HepG2 (cell line): ENCODE results near the gene FKBP1A. TPM values are rescaled to one million over a fixed set of nuclear protein-coding genes. Genes with fewer than 3 reads are reported as not detected.

Experiments used
- ELF4 ChIP-seq: sonication (generic); formaldehyde crosslinking; IDR thresholded peaks from 2 replicates; pipeline ENCODE4 v1.5.0; 2020; ENCODE audit warnings: missing genetic modification reagents, mild to moderate bottlenecking, moderate library complexity, borderline replicate concordance
- HCFC1 ChIP-seq: fragments of 150-350 bp; IDR thresholded peaks from 2 replicates; pipeline ENCODE4 v1.6.1; 2014; ENCODE audit warnings: low read depth, low read length
- HMGXB4 ChIP-seq, 2 experiments: sonication (generic) in 1 of 2; formaldehyde crosslinking in 1 of 2; IDR thresholded peaks; 2 replicates each; pipeline versions ENCODE4 v1.4.0 to v1.6.1; 2018 to 2020; ENCODE audit warnings: missing genetic modification reagents in 2 of 2, borderline replicate concordance in 1 of 2, low read depth in 1 of 2, mild to moderate bottlenecking in 1 of 2, missing biosample characterization in 1 of 2
- KDM1A ChIP-seq: IDR thresholded peaks from 2 replicates; pipeline ENCODE4 v1.6.1; 2016; ENCODE audit warnings: missing compliant biosample characterization
- KDM5B ChIP-seq: sonication (generic); formaldehyde crosslinking; IDR thresholded peaks from 2 replicates; pipeline ENCODE4 v1.4.0; 2020; ENCODE audit warnings: missing genetic modification reagents, mild to moderate bottlenecking, borderline replicate concordance
- KMT2B ChIP-seq: IDR thresholded peaks from 2 replicates; pipeline ENCODE4 v1.6.1; 2016; ENCODE audit warnings: missing genetic modification reagents, missing compliant biosample characterization
- MAFK ChIP-seq, 2 experiments: IDR thresholded peaks in 1 of 2; conservative IDR thresholded peaks in 1 of 2; 2 replicates each; pipeline ENCODE4 v1.6.1; 2011; ENCODE audit warnings: improper control_type of control experiment in 2 of 2, low read length in 2 of 2
- MTERF4 ChIP-seq: sonication (generic); formaldehyde crosslinking; IDR thresholded peaks from 2 replicates; pipeline ENCODE4 v1.8.0; 2023; ENCODE audit warnings: mild to moderate bottlenecking, missing genetic modification reagents
- MTF2 ChIP-seq: sonication (generic); formaldehyde crosslinking; IDR thresholded peaks from 2 replicates; pipeline ENCODE4 v1.5.0; 2020; ENCODE audit warnings: missing genetic modification reagents, borderline replicate concordance
- SALL2 ChIP-seq: sonication (generic); formaldehyde crosslinking; IDR thresholded peaks from 2 replicates; pipeline ENCODE4 v1.8.1; 2023; ENCODE audit warnings: mild to moderate bottlenecking, missing genetic modification reagents, inconsistent platforms
- YEATS2 ChIP-seq: sonication (generic); formaldehyde crosslinking; IDR thresholded peaks from 2 replicates; pipeline ENCODE4 v1.4.0; 2020; ENCODE audit warnings: missing genetic modification reagents, borderline replicate concordance
- ZBTB46 ChIP-seq: sonication (generic); formaldehyde crosslinking; IDR thresholded peaks from 2 replicates; pipeline ENCODE4 v1.4.0; 2020; ENCODE audit warnings: mild to moderate bottlenecking, missing genetic modification reagents, borderline replicate concordance
- ZBTB49 ChIP-seq: sonication (generic); formaldehyde crosslinking; IDR thresholded peaks from 2 replicates; pipeline ENCODE4 v1.4.0; 2020; ENCODE audit warnings: missing genetic modification reagents, borderline replicate concordance
- ZFP36L2 ChIP-seq: sonication (generic); formaldehyde crosslinking; IDR thresholded peaks from 2 replicates; pipeline ENCODE4 v1.4.0; 2020; ENCODE audit warnings: missing genetic modification reagents
- ZNF33B ChIP-seq: sonication (generic); formaldehyde crosslinking; IDR thresholded peaks from 2 replicates; pipeline ENCODE4 v1.5.1; 2020; ENCODE audit warnings: mild to moderate bottlenecking, missing genetic modification reagents
- ZNF512 ChIP-seq: sonication (generic); formaldehyde crosslinking; IDR thresholded peaks from 2 replicates; pipeline ENCODE4 v1.4.0; 2020; ENCODE audit warnings: mild to moderate bottlenecking, missing genetic modification reagents
- ZNF580 ChIP-seq: IDR thresholded peaks from 2 replicates; pipeline ENCODE4 v1.6.1; 2016; ENCODE audit warnings: low read depth, borderline replicate concordance
- ZNF605 ChIP-seq: sonication (generic); formaldehyde crosslinking; IDR thresholded peaks from 2 replicates; pipeline ENCODE4 v1.8.0; 2022; ENCODE audit warnings: mild to moderate bottlenecking, missing genetic modification reagents
- ZNF746 ChIP-seq: sonication (generic); formaldehyde crosslinking; IDR thresholded peaks from 2 replicates; pipeline ENCODE4 v1.8.0; 2022; ENCODE audit warnings: mild to moderate bottlenecking, missing genetic modification reagents
- ZNF747 ChIP-seq: sonication (generic); formaldehyde crosslinking; IDR thresholded peaks from 2 replicates; pipeline ENCODE4 v1.8.1; 2023; ENCODE audit warnings: missing genetic modification reagents, mild to moderate bottlenecking, borderline replicate concordance
- ZNF878 ChIP-seq: sonication (generic); formaldehyde crosslinking; IDR thresholded peaks from 2 replicates; pipeline ENCODE4 v1.8.1; 2023; ENCODE audit warnings: mild to moderate bottlenecking, missing genetic modification reagents, moderate library complexity
- polyA plus RNA-seq, 8 experiments: library from polyadenylated mRNA; depleted of rRNA in 3 of 8; stranded (reverse) in 7 of 8; unstranded in 1 of 8; fragments of >200 nt; fragmentation: Illumina TruSeq in 4 of 8; extraction: Trizol in 4 of 8; gene quantifications; 2 replicates each; pipeline versions ENCODE4 v1.2.1 to v1.2.3, GENCODE V29; 2011 to 2016; ENCODE audit warnings: low read depth in 4 of 8, missing spikeins in 1 of 8, mixed read lengths in 1 of 8; ENCODE audit not compliant: insufficient read depth in 1 of 8
- total RNA-seq, 5 experiments: library from RNA; depleted of rRNA; stranded (reverse); fragments of >200 nt; fragmentation: Illumina TruSeq; extraction: Trizol; gene quantifications; 2 replicates each; pipeline ENCODE4 v1.2.3, GENCODE V29; 2016; ENCODE audit warnings: low read depth in 1 of 5

The FKBP1A gene
- total and polyA plus RNA-seq, 2 of the 13 experiments (the other 11 are each of a cell fraction or from before 2014, with no cell fraction given), result 119 to 468 TPM

GRCh38 chr20:1423625-1424106 is 30.8 kb upstream of the FKBP1A start (continued):
- TF ChIP-seq HMGXB4 (CRISPR knock-in tag; IDR thresholded peaks at IDR 0.05; ENCODE audit: borderline replicate concordance in 1 of 2, low read depth in 1 of 2) (peak in 1 of 2 experiments; percentile 52; a peak in 1 of 4 replicates), ZNF878 (CRISPR knock-in tag) (no peak), HCFC1 (no peak), ZBTB49 (CRISPR knock-in tag) (no peak), YEATS2 (CRISPR knock-in tag) (0 out of 2 replicates have a peak, but pooled peaks have one; percentile 30), ZNF512 (no peak), SALL2 (CRISPR knock-in tag) (no peak), ZFP36L2 (no peak), ZNF747 (CRISPR knock-in tag) (no peak), ZNF605 (CRISPR knock-in tag) (no peak), ELF4 (CRISPR knock-in tag) (no peak), ZNF746 (CRISPR knock-in tag) (no peak), KDM1A (CRISPR knock-in tag) (no peak), ZNF580 (CRISPR knock-in tag) (no peak), ZBTB46 (CRISPR knock-in tag) (no peak), MAFK (conservative IDR thresholded peaks at IDR 0.05 in 1 of 2, IDR thresholded peaks at IDR 0.05 in 1 of 2; ENCODE audit: low read length in 2 of 2) (no peak), KMT2B (CRISPR knock-in tag) (no peak), ZNF33B (no peak), KDM5B (CRISPR knock-in tag) (no peak), MTERF4 (CRISPR knock-in tag) (no peak), MTF2 (CRISPR knock-in tag) (0 out of 2 replicates have a peak, but pooled peaks have one; percentile 38)
